ENCODE data around the gene KRTAP13-4.

GRCh38 chr21:30430170-30430655 lies at the start of gene KRTAP13-4:
- TF ChIP-seq, protein P1, sequence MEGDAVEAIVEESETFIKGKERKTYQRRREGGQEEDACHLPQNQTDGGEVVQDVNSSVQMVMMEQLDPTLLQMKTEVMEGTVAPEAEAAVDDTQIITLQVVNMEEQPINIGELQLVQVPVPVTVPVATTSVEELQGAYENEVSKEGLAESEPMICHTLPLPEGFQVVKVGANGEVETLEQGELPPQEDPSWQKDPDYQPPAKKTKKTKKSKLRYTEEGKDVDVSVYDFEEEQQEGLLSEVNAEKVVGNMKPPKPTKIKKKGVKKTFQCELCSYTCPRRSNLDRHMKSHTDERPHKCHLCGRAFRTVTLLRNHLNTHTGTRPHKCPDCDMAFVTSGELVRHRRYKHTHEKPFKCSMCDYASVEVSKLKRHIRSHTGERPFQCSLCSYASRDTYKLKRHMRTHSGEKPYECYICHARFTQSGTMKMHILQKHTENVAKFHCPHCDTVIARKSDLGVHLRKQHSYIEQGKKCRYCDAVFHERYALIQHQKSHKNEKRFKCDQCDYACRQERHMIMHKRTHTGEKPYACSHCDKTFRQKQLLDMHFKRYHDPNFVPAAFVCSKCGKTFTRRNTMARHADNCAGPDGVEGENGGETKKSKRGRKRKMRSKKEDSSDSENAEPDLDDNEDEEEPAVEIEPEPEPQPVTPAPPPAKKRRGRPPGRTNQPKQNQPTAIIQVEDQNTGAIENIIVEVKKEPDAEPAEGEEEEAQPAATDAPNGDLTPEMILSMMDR (IDR thresholded peaks at IDR 0.05; ENCODE audit: poor library complexity), result no peak
- no peak for TF ChIP-seq EZH2 (IDR thresholded peaks at IDR 0.05; ENCODE audit: borderline replicate concordance)
- TF ChIP-seq EZH2phosphoT487 (IDR thresholded peaks at IDR 0.05; ENCODE audit: low read depth, severe bottlenecking, unreplicated experiment), result no peak

All from hepatocyte (in vitro differentiated cells).